ENCODE results near the gene DDX54.

The DDX54 gene

GRCh38 chr12:113127791-113128199, 57.5 kb downstream of the DDX54 start:
- no peak for DNase-seq (ENCODE audit: low read depth in 1 of 2, low spot score in 1 of 2)
- TF ChIP-seq GABPA (IDR thresholded peaks at IDR 0.05; ENCODE audit: low read depth) (no peak), SPI1 (IDR thresholded peaks at IDR 0.05; ENCODE audit: borderline replicate concordance, low read depth) (no peak), REST (IDR thresholded peaks at IDR 0.05; ENCODE audit: insufficient replicate concordance, low read depth) (no peak), POLR2AphosphoS5 (IDR thresholded peaks at IDR 0.05; ENCODE audit: low read depth) (no peak), CTCF (IDR thresholded peaks at IDR 0.05; ENCODE audit: insufficient read depth, low read length) (no peak)
- H3K27ac ChIP-seq (replicated peaks) = no peak overlapping the region
- no peak overlapping the region for H3K4me3 ChIP-seq (replicated peaks; ENCODE audit: insufficient read depth, low read length)
- no peaks in the 10 kb centered on the region for H3K27me3 ChIP-seq (ENCODE audit: insufficient read depth, poor library complexity, severe bottlenecking)

- TF ChIP-seq SPI1 (IDR thresholded peaks at IDR 0.05; ENCODE audit: borderline replicate concordance, low read depth) (no peak), POLR2AphosphoS5 (IDR thresholded peaks at IDR 0.05; ENCODE audit: low read depth) (no peak), GABPA (IDR thresholded peaks at IDR 0.05; ENCODE audit: low read depth) (no peak), CTCF (IDR thresholded peaks at IDR 0.05; ENCODE audit: insufficient read depth, low read length) (no peak), REST (IDR thresholded peaks at IDR 0.05; ENCODE audit: insufficient replicate concordance, low read depth) (no peak)
- H3K27ac ChIP-seq (replicated peaks) = no peak overlapping the region
- H3K4me3 ChIP-seq (replicated peaks; ENCODE audit: insufficient read depth, low read length) = no peak overlapping the region
- DNase-seq (ENCODE audit: low read depth in 1 of 2, low spot score in 1 of 2) = no peak
- no peaks in the 10 kb centered on the region for H3K27me3 ChIP-seq (ENCODE audit: insufficient read depth, poor library complexity, severe bottlenecking)
Measured at GRCh38 chr12:113120670-113121370, 64.5 kb downstream of the DDX54 start.

- H3K27me3 ChIP-seq (ENCODE audit: insufficient read depth, poor library complexity, severe bottlenecking) = no peaks in the 10 kb centered on the region
- no peak overlapping the region for H3K4me3 ChIP-seq (replicated peaks; ENCODE audit: insufficient read depth, low read length)
- no peak overlapping the region for H3K27ac ChIP-seq (replicated peaks)
- TF ChIP-seq REST (IDR thresholded peaks at IDR 0.05; ENCODE audit: insufficient replicate concordance, low read depth) (no peak), POLR2AphosphoS5 (IDR thresholded peaks at IDR 0.05; ENCODE audit: low read depth) (no peak), GABPA (IDR thresholded peaks at IDR 0.05; ENCODE audit: low read depth) (no peak), CTCF (IDR thresholded peaks at IDR 0.05; ENCODE audit: insufficient read depth, low read length) (no peak), SPI1 (IDR thresholded peaks at IDR 0.05; ENCODE audit: borderline replicate concordance, low read depth) (no peak)
- peak in 1 of 2 experiments; percentile 50 for DNase-seq (ENCODE audit: low read depth in 1 of 2, low spot score in 1 of 2)
Measured at GRCh38 chr12:113119980-113120669, 65.2 kb downstream of the DDX54 start.

All from HL-60 (cell line).